DOHH2 (cell line): ENCODE results near the gene GADD45A.

ENCODE experiments used
- H3F3A ChIP-seq: fragments of 200-600 bp; sonication (generic), shearing (Covaris generic); 2 replicates; pipeline ENCODE4 v1.6.0; 2016; ENCODE audit warnings: antibody characterized with exemption, mild to moderate bottlenecking; ENCODE audit not compliant: control insufficient read depth, insufficient read depth
- H3K27ac ChIP-seq: fragments of 200-600 bp; sonication (generic); 2 replicates; pipeline ENCODE4 v1.5.1; 2014; ENCODE audit warnings: low read depth, mild to moderate bottlenecking, low read length, moderate library complexity
- H3K27me3 ChIP-seq: fragments of 200-600 bp; sonication (generic); 2 replicates; pipeline ENCODE4 v1.6.1; 2014; ENCODE audit warnings: mild to moderate bottlenecking, low read length, mixed read lengths; ENCODE audit not compliant: control insufficient read depth
- H3K36me3 ChIP-seq: fragments of 200-600 bp; sonication (generic); 2 replicates; pipeline ENCODE4 v1.6.1; 2014; ENCODE audit warnings: mild to moderate bottlenecking, low read length, moderate library complexity, mixed read lengths; ENCODE audit not compliant: control insufficient read depth
- H3K4me1 ChIP-seq: fragments of 200-600 bp; sonication (generic); 2 replicates; pipeline ENCODE4 v1.6.1; 2014; ENCODE audit warnings: mild to moderate bottlenecking, low read length, mixed read lengths; ENCODE audit not compliant: control insufficient read depth
- H3K4me2 ChIP-seq: fragments of 200-600 bp; sonication (generic); 2 replicates; pipeline ENCODE4 v1.6.0; 2014; ENCODE audit warnings: mild to moderate bottlenecking, low read length, moderate library complexity
- H3K4me3 ChIP-seq: fragments of 200-600 bp; sonication (generic); 2 replicates; pipeline ENCODE4 v1.5.1; 2014; ENCODE audit warnings: mild to moderate bottlenecking, low read length, mixed read lengths
- H3K79me2 ChIP-seq: fragments of 200-600 bp; sonication (generic); 2 replicates; pipeline ENCODE4 v1.6.1; 2014; ENCODE audit warnings: mild to moderate bottlenecking, low read length, mixed read lengths; ENCODE audit not compliant: control insufficient read depth
- H3K9me2 ChIP-seq: fragments of 200-600 bp; sonication (generic); replicated peaks from 2 replicates; pipeline ENCODE4 v1.6.1; 2014; ENCODE audit warnings: mild to moderate bottlenecking, low read length, mixed read lengths; ENCODE audit not compliant: control insufficient read depth
- H3K9me3 ChIP-seq: fragments of 200-600 bp; sonication (generic); 2 replicates; pipeline ENCODE4 v1.6.1; 2014; ENCODE audit warnings: antibody characterized with exemption, low read length, mixed read lengths; ENCODE audit not compliant: control insufficient read depth, insufficient read depth
- H4K20me1 ChIP-seq: fragments of 200-600 bp; sonication (generic); 2 replicates; pipeline ENCODE4 v1.6.0; 2014; ENCODE audit warnings: low read depth, mild to moderate bottlenecking, antibody characterized with exemption, low read length, moderate library complexity; ENCODE audit not compliant: control insufficient read depth, insufficient read depth
- EZH2phosphoT487 ChIP-seq: fragments of 200-600 bp; sonication (generic); IDR thresholded peaks from 2 replicates; pipeline ENCODE4 v1.6.1; 2017; ENCODE audit warnings: borderline replicate concordance, mild to moderate bottlenecking, antibody characterized with exemption, low read length, moderate library complexity, mixed read lengths
- TF ChIP-seq, protein P1 (sequence below): fragments of 200-600 bp; sonication (generic); IDR thresholded peaks from one replicate; pipeline ENCODE4 v1.5.1; 2014; ENCODE audit warnings: antibody characterized with exemption, mild to moderate bottlenecking, low read depth, low read length; ENCODE audit not compliant: poor library complexity, severe bottlenecking

GADD45A gene

GRCh38 chr1:67688526-67689219 is 3.7 kb downstream of the GADD45A start:
- TF ChIP-seq, protein P1, sequence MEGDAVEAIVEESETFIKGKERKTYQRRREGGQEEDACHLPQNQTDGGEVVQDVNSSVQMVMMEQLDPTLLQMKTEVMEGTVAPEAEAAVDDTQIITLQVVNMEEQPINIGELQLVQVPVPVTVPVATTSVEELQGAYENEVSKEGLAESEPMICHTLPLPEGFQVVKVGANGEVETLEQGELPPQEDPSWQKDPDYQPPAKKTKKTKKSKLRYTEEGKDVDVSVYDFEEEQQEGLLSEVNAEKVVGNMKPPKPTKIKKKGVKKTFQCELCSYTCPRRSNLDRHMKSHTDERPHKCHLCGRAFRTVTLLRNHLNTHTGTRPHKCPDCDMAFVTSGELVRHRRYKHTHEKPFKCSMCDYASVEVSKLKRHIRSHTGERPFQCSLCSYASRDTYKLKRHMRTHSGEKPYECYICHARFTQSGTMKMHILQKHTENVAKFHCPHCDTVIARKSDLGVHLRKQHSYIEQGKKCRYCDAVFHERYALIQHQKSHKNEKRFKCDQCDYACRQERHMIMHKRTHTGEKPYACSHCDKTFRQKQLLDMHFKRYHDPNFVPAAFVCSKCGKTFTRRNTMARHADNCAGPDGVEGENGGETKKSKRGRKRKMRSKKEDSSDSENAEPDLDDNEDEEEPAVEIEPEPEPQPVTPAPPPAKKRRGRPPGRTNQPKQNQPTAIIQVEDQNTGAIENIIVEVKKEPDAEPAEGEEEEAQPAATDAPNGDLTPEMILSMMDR, result no peak
- TF ChIP-seq EZH2phosphoT487, result no peak
- Histone ChIP-seq H3K4me3 (no peak overlapping the region), H3K4me1 (peaks cover 17% of the 10 kb centered on the region), H3K27me3 (no peaks in the 10 kb centered on the region), H3K9me3 (no peaks in the 10 kb centered on the region), H3K36me3 (peaks cover 43% of the 10 kb centered on the region), H3K4me2 (no peak overlapping the region), H3F3A (peaks cover 18% of the 10 kb centered on the region; the same call in 1 of the 2 replicates), H3K79me2 (peaks cover 23% of the 10 kb centered on the region), H4K20me1 (peaks cover 8% of the 10 kb centered on the region; the same call in 1 of the 2 replicates), H3K27ac (no peak overlapping the region), H3K9me2 (no peaks in the 10 kb centered on the region)

DNA sequence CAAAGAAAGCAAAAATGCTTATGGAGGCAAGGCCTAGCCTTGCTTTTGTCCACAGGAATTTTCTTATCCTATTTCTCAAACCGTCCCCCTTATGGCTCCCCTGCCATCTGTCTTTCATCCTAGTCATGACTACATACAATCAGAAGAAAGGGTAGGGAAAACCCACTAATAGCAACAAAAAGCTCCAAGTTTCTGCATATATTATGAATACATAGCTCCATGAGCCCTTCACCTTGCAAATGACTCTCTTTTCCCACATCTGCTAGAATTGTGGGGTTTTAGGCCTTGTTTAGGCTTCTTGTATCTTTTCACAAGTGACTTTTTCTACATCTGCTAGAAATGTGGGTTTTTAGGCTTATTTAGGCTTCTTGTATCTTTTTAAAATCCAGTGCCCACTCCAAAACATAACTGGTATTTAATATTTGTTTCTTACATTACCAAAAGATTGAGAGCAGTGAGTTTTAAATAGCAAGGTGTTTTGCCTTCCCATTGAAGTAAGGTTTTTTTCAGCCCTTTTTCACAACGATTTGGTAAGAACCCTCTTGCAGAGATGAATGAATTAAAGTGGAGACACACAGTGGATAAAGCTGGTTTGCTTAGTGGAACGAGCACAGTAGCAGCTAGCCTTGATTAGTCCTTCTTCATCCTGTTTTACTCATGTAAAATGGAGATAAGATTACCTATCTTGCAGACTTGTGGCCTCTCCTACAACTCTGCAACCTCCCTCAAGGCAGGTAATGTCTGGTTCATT is 4.4 kb downstream of the GADD45A start:
- H3K9me2 ChIP-seq, result no peaks in the 10 kb centered on the region
- peaks cover 11% of the 10 kb centered on the region; the same call in 1 of the 2 replicates for H3F3A ChIP-seq
- no peak overlapping the region for H3K4me3 ChIP-seq
- peaks cover 23% of the 10 kb centered on the region for H3K79me2 ChIP-seq
- no peak for TF ChIP-seq EZH2phosphoT487
- TF ChIP-seq, protein P1, result no peak
- no peak overlapping the region for H3K4me2 ChIP-seq
- H3K9me3 ChIP-seq, result no peaks in the 10 kb centered on the region
- peaks cover 8% of the 10 kb centered on the region; the same call in 1 of the 2 replicates for H4K20me1 ChIP-seq
- no peak overlapping the region for H3K27ac ChIP-seq
- peaks cover 12% of the 10 kb centered on the region for H3K4me1 ChIP-seq
- H3K27me3 ChIP-seq, result no peaks in the 10 kb centered on the region
- H3K36me3 ChIP-seq, result peaks cover 43% of the 10 kb centered on the region

GRCh38 chr1:67690018-67690363 is 5.0 kb downstream of the GADD45A start:
- Histone ChIP-seq H3K79me2 (peaks cover 23% of the 10 kb centered on the region), H3K9me2 (no peaks in the 10 kb centered on the region), H3K36me3 (peaks cover 43% of the 10 kb centered on the region), H3K27me3 (no peaks in the 10 kb centered on the region), H3K4me2 (no peak overlapping the region), H3F3A (peaks cover 8% of the 10 kb centered on the region; the same call in 1 of the 2 replicates), H3K4me1 (peaks cover 9% of the 10 kb centered on the region), H3K27ac (no peak overlapping the region), H3K4me3 (no peak overlapping the region), H4K20me1 (peaks cover 8% of the 10 kb centered on the region; the same call in 1 of the 2 replicates), H3K9me3 (no peaks in the 10 kb centered on the region)
- TF ChIP-seq, protein P1, result no peak
- no peak for TF ChIP-seq EZH2phosphoT487
